ENCODE results near the gene OSBPL2. TPM values are rescaled to one million over a fixed set of nuclear protein-coding genes. Genes with fewer than 3 reads are reported as not detected.

The OSBPL2 gene
- total and polyA plus RNA-seq, 9 of the 15 experiments (the other 6 are each of a cell fraction or from before 2014, with no cell fraction given) = 2.5 to 25.6 (median 14.1) TPM

- TF ChIP-seq CREB3L1 (IDR thresholded peaks at IDR 0.05; ENCODE audit: borderline replicate concordance, low read depth) (peak; percentile 81), RB1 (IDR thresholded peaks at IDR 0.05; ENCODE audit: low read depth) (peak; percentile 97), PRDM10 (IDR thresholded peaks at IDR 0.05; ENCODE audit: partially characterized antibody) (peak; percentile 22), SNAPC5 (CRISPR knock-in tag; IDR thresholded peaks at IDR 0.05) (no peak), ASH1L (IDR thresholded peaks at IDR 0.05; ENCODE audit: borderline replicate concordance, low read depth, partially characterized antibody) (peak; percentile 23), DMBX1 (CRISPR knock-in tag; IDR thresholded peaks at IDR 0.05; ENCODE audit: borderline replicate concordance) (no peak), FOXJ3 (CRISPR knock-in tag; IDR thresholded peaks at IDR 0.05) (no peak), VEZF1 (CRISPR knock-in tag; IDR thresholded peaks at IDR 0.05) (peak; percentile 78), SIRT6 (IDR thresholded peaks at IDR 0.05; ENCODE audit: low read depth, low read length) (no peak), NFYB (IDR thresholded peaks at IDR 0.05; ENCODE audit: extremely low read depth, insufficient read length) (peak; percentile 71), MTA2 (IDR thresholded peaks at IDR 0.05; ENCODE audit: low read depth) (no peak; the same call in 1 of the 2 replicates)
- TF ChIP-seq, protein P1, sequence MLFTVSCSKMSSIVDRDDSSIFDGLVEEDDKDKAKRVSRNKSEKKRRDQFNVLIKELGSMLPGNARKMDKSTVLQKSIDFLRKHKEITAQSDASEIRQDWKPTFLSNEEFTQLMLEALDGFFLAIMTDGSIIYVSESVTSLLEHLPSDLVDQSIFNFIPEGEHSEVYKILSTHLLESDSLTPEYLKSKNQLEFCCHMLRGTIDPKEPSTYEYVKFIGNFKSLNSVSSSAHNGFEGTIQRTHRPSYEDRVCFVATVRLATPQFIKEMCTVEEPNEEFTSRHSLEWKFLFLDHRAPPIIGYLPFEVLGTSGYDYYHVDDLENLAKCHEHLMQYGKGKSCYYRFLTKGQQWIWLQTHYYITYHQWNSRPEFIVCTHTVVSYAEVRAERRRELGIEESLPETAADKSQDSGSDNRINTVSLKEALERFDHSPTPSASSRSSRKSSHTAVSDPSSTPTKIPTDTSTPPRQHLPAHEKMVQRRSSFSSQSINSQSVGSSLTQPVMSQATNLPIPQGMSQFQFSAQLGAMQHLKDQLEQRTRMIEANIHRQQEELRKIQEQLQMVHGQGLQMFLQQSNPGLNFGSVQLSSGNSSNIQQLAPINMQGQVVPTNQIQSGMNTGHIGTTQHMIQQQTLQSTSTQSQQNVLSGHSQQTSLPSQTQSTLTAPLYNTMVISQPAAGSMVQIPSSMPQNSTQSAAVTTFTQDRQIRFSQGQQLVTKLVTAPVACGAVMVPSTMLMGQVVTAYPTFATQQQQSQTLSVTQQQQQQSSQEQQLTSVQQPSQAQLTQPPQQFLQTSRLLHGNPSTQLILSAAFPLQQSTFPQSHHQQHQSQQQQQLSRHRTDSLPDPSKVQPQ (CRISPR knock-in tag; IDR thresholded peaks at IDR 0.05; ENCODE audit: borderline replicate concordance) = no peak
Measured at GRCh38 chr20:62302341-62303061, 64.2 kb downstream of the OSBPL2 start, which contains the start of gene ADRM1 (continued).

All from K562 (cell line).